H1 (cell line): ENCODE results near the gene GAB2. TPM values are rescaled to one million over a fixed set of nuclear protein-coding genes. Genes with fewer than 3 reads are reported as not detected.

Experiments used
- CTCF ChIA-PET: fragments of 300-600 bp; sonication (Branson Sonifier 250); formaldehyde crosslinking; loops from one replicate; lab custom pipeline; 2021; ENCODE audit not compliant: partially characterized antibody; lab: Charles Lee
- POLR2A ChIA-PET: fragments of 300-600 bp; sonication (Branson Sonifier 250); formaldehyde crosslinking; loops from one replicate; lab custom pipeline; 2021; ENCODE audit warnings: inconsistent platforms; ENCODE audit not compliant: partially characterized antibody; lab: Charles Lee
- DNase-seq, 2 experiments: peaks; one replicate each; pipeline versions ENCODE4 v3.0.0 to v3.0.0-alpha.2; 2010 to 2022; ENCODE audit warnings: low spot score in 2 of 2, low read depth in 1 of 2, mixed read lengths in 1 of 2
- FAIRE-seq: peaks from 2 replicates; lab custom pipeline; 2011; peaks lifted over from hg19 to GRCh38; lab: Jason Lieb, UNC
- H2AFZ ChIP-seq: 2 replicates; pipeline ENCODE4 v1.8.1; 2012; ENCODE audit warnings: low read length, inconsistent platforms
- H2AK5ac ChIP-seq: 2 replicates; pipeline ENCODE4 v1.6.1; 2013; ENCODE audit warnings: low read depth, low read length
- H2BK120ac ChIP-seq: replicated peaks from 2 replicates; pipeline ENCODE3; 2013; ENCODE audit warnings: low read depth, low read length, inconsistent platforms
- H2BK12ac ChIP-seq: 2 replicates; pipeline ENCODE4 v1.6.1; 2013; ENCODE audit warnings: low read depth, low read length
- H2BK15ac ChIP-seq: 2 replicates; pipeline ENCODE4 v1.6.1; 2013; ENCODE audit warnings: low read length
- H2BK20ac ChIP-seq: 2 replicates; pipeline ENCODE4 v1.6.1; 2013; ENCODE audit warnings: low read length
- H2BK5ac ChIP-seq: 2 replicates; pipeline ENCODE4 v1.6.1; 2013; ENCODE audit warnings: low read depth, low read length
- H3K14ac ChIP-seq: 2 replicates; pipeline ENCODE4 v1.6.1; 2013; ENCODE audit warnings: inconsistent platforms; ENCODE audit not compliant: insufficient read length
- H3K18ac ChIP-seq: 2 replicates; pipeline ENCODE4 v1.6.1; 2013; ENCODE audit warnings: low read length; ENCODE audit errors: extremely low read depth
- H3K23ac ChIP-seq: 2 replicates; pipeline ENCODE4 v1.6.1; 2013; ENCODE audit warnings: inconsistent platforms; ENCODE audit not compliant: insufficient read length
- H3K23me2 ChIP-seq: 2 replicates; pipeline ENCODE4 v1.6.1; 2013; ENCODE audit warnings: low read depth, low read length
- H3K27ac ChIP-seq: 2 replicates; pipeline ENCODE4 v1.6.1; 2011; ENCODE audit warnings: low read depth, low read length, inconsistent platforms
- H3K27me3 ChIP-seq, 4 experiments: replicated peaks in 1 of 4; 1 replicate in 1 of 4; 2 replicates in 3 of 4; pipeline versions ENCODE4 v1.6.1 to v1.8.1; 2011 to 2013; ENCODE audit warnings: low read length in 3 of 4, mild to moderate bottlenecking in 3 of 4, inconsistent platforms in 2 of 4, mixed read lengths in 2 of 4, moderate library complexity in 1 of 4; ENCODE audit not compliant: control insufficient read depth in 3 of 4, insufficient read depth in 3 of 4; ENCODE audit errors: extremely low read depth in 1 of 4
- H3K36me3 ChIP-seq, 4 experiments: 2 replicates each; pipeline versions ENCODE4 v1.6.1 to v1.8.1; 2011 to 2013; ENCODE audit warnings: mild to moderate bottlenecking in 4 of 4, low read length in 3 of 4, moderate library complexity in 2 of 4, control low read depth in 1 of 4, inconsistent platforms in 1 of 4; ENCODE audit not compliant: insufficient read depth in 4 of 4, control insufficient read depth in 2 of 4
- H3K4ac ChIP-seq: replicated peaks from 2 replicates; pipeline ENCODE3; 2013; ENCODE audit warnings: low read length, low read depth, mixed read lengths, inconsistent platforms; ENCODE audit not compliant: insufficient read length
- H3K4me1 ChIP-seq, 4 experiments: replicated peaks in 1 of 4; 1 replicate in 1 of 4; 2 replicates in 3 of 4; pipeline versions ENCODE4 v1.6.1 to v1.8.1; 2011 to 2013; ENCODE audit warnings: low read length in 3 of 4, inconsistent platforms in 2 of 4, mixed read lengths in 1 of 4; ENCODE audit not compliant: insufficient read depth in 4 of 4, control insufficient read depth in 3 of 4
- H3K4me2 ChIP-seq, 2 experiments: 2 replicates each; pipeline versions ENCODE4 v1.6.1 to v1.8.1; 2011 to 2013; ENCODE audit warnings: low read depth in 2 of 2, low read length in 2 of 2, control low read depth in 1 of 2, inconsistent platforms in 1 of 2, mild to moderate bottlenecking in 1 of 2; ENCODE audit not compliant: insufficient read depth in 1 of 2
- H3K4me3 ChIP-seq, 4 experiments: fragments of 200-600, 300-600 bp in 1 of 4; sonication (generic), shearing (Covaris generic), sonication (Bioruptor Twin) in 1 of 4; 2 replicates each; pipeline versions ENCODE4 v1.5.1 to v1.8.1; 2011 to 2016; ENCODE audit warnings: low read length in 4 of 4, low read depth in 3 of 4, control low read depth in 2 of 4, inconsistent platforms in 2 of 4, mild to moderate bottlenecking in 2 of 4, mixed read lengths in 1 of 4, moderate library complexity in 1 of 4; ENCODE audit not compliant: insufficient read depth in 2 of 4; ENCODE audit errors: extremely low read depth in 1 of 4
- H3K56ac ChIP-seq: replicated peaks from 2 replicates; pipeline ENCODE3; 2013; ENCODE audit warnings: low read depth, mild to moderate bottlenecking, mixed read lengths, low read length, inconsistent platforms; ENCODE audit not compliant: insufficient read length
- H3K79me1 ChIP-seq: 2 replicates; pipeline ENCODE4 v1.6.1; 2013; ENCODE audit warnings: low read depth, low read length, control low read depth
- H3K79me2 ChIP-seq, 2 experiments: 2 replicates each; pipeline versions ENCODE4 v1.6.1 to v1.8.1; 2012 to 2013; ENCODE audit warnings: low read length in 2 of 2, mild to moderate bottlenecking in 2 of 2, inconsistent platforms in 1 of 2; ENCODE audit not compliant: insufficient read depth in 2 of 2, control insufficient read depth in 1 of 2
- H3K9ac ChIP-seq, 4 experiments: replicated peaks in 1 of 4; 1 replicate in 1 of 4; 2 replicates in 3 of 4; pipeline versions ENCODE4 v1.6.1 to v1.8.1; 2011 to 2013; ENCODE audit warnings: low read depth in 3 of 4, low read length in 3 of 4, control low read depth in 2 of 4, mild to moderate bottlenecking in 2 of 4, moderate library complexity in 2 of 4, inconsistent platforms in 1 of 4; ENCODE audit errors: extremely low read depth in 1 of 4
- H3K9me3 ChIP-seq, 2 experiments: 2 replicates each; pipeline versions ENCODE4 v1.6.1 to v1.8.1; 2012 to 2013; ENCODE audit warnings: mild to moderate bottlenecking in 2 of 2, moderate library complexity in 2 of 2, control low read depth in 1 of 2, inconsistent platforms in 1 of 2, low read depth in 1 of 2, low read length in 1 of 2, mixed read lengths in 1 of 2; ENCODE audit not compliant: insufficient read depth in 2 of 2
- H4K20me1 ChIP-seq, 2 experiments: replicated peaks in 1 of 2; 2 replicates each; pipeline versions ENCODE3 to v1.8.1; 2011 to 2013; ENCODE audit warnings: inconsistent platforms in 2 of 2, low read length in 2 of 2, mild to moderate bottlenecking in 1 of 2; ENCODE audit not compliant: insufficient read depth in 2 of 2, control insufficient read depth in 1 of 2
- H4K5ac ChIP-seq: 2 replicates; pipeline ENCODE4 v1.6.1; 2013; ENCODE audit warnings: low read length, low read depth, mixed read lengths, inconsistent platforms; ENCODE audit not compliant: insufficient read length
- H4K8ac ChIP-seq: 2 replicates; pipeline ENCODE4 v1.8.0; 2013; ENCODE audit warnings: mild to moderate bottlenecking, moderate library complexity, low read length, inconsistent platforms; ENCODE audit not compliant: insufficient read depth; ENCODE audit errors: extremely low read depth
- H4K91ac ChIP-seq: replicated peaks from 2 replicates; pipeline ENCODE3; 2013; ENCODE audit warnings: low read length, mixed read lengths, inconsistent platforms; ENCODE audit not compliant: insufficient read length
- EP300 ChIP-seq, 2 experiments: IDR thresholded peaks; 1 replicate in 1 of 2; 2 replicates in 1 of 2; pipeline ENCODE4 v1.6.1; 2011 to 2012; ENCODE audit warnings: low read depth in 2 of 2, low read length in 2 of 2, mild to moderate bottlenecking in 2 of 2, borderline replicate concordance in 1 of 2, inconsistent platforms in 1 of 2, moderate library complexity in 1 of 2
- GABPA ChIP-seq: IDR thresholded peaks from 2 replicates; pipeline ENCODE4 v1.6.1; 2011; ENCODE audit warnings: mild to moderate bottlenecking, low read length, moderate library complexity, borderline replicate concordance; ENCODE audit not compliant: insufficient read depth
- JUND ChIP-seq: IDR thresholded peaks from 2 replicates; pipeline ENCODE4 v1.6.1; 2011; ENCODE audit warnings: mild to moderate bottlenecking, improper control_type of control experiment, low read length
- KDM1A ChIP-seq: fragments of 200-600, 300-600 bp; sonication (generic); IDR thresholded peaks from 2 replicates; pipeline ENCODE4 v1.7.1; 2016; ENCODE audit warnings: mild to moderate bottlenecking, low read length, borderline replicate concordance
- MAX ChIP-seq: IDR thresholded peaks from 2 replicates; pipeline ENCODE4 v1.6.1; 2012; ENCODE audit warnings: inconsistent platforms
- POLR2A ChIP-seq, 2 experiments: IDR thresholded peaks; 1 replicate in 1 of 2; 2 replicates in 1 of 2; pipeline ENCODE4 v1.6.1; 2011; ENCODE audit warnings: low read depth in 2 of 2, low read length in 2 of 2, mild to moderate bottlenecking in 2 of 2; ENCODE audit errors: control extremely low read depth in 1 of 2
- SIN3A ChIP-seq, 2 experiments: IDR thresholded peaks in 1 of 2; conservative IDR thresholded peaks in 1 of 2; 2 replicates each; pipeline ENCODE4 v1.6.1; 2011 to 2012; ENCODE audit warnings: low read length in 2 of 2, improper control_type of control experiment in 1 of 2, low read depth in 1 of 2, mild to moderate bottlenecking in 1 of 2
- SP1 ChIP-seq: IDR thresholded peaks from 2 replicates; pipeline ENCODE4 v1.6.1; 2011; ENCODE audit warnings: low read depth, low read length
- SP2 ChIP-seq: IDR thresholded peaks from 2 replicates; pipeline ENCODE4 v1.6.1; 2012; ENCODE audit warnings: mild to moderate bottlenecking, low read length, inconsistent platforms
- WGBS, 2 experiments: shearing (Covaris generic) in 1 of 2; methylation state at CpG; one replicate each; pipeline versions ENCODE4 v1.1.6 to v1.1.7; 2013 to 2015; ENCODE audit warnings: low lambda C conversion rate in 2 of 2, mixed read lengths in 2 of 2, inconsistent platforms in 1 of 2, low coverage in 1 of 2, missing lambda C conversion rate in 1 of 2; ENCODE audit not compliant: insufficient replicate concordance in 2 of 2, insufficient coverage in 1 of 2, insufficient read length in 1 of 2; ENCODE audit errors: extremely low coverage in 1 of 2, missing lambda C conversion rate in 1 of 2; 5-methylcytosine and 5-hydroxymethylcytosine counted together
- polyA plus RNA-seq, 7 experiments: library from polyadenylated mRNA; depleted of rRNA in 3 of 7; stranded (reverse) in 5 of 7; unstranded in 2 of 7; fragments of >200 nt in 5 of 7; fragments of 200-250 nt in 2 of 7; gene quantifications; 1 replicate in 5 of 7; 2 replicates in 1 of 7; 4 replicates in 1 of 7; pipeline versions ENCODE4 v1.2.1 to v1.2.3, GENCODE V29; 2011 to 2013; ENCODE audit warnings: missing spikeins in 2 of 7, mixed read lengths in 2 of 7
- total RNA-seq: library from RNA; stranded (reverse); fragmentation: NEBNext Ultra II Directional; extraction: Animal tissue kit (Norgen Biotek cat#: 25700); gene quantifications from 2 replicates; pipeline ENCODE4 v1.2.1, GENCODE V29; 2021
- TF ChIP-seq, protein P1 (sequence below): IDR thresholded peaks from 2 replicates; pipeline ENCODE4 v1.6.1; 2011; ENCODE audit warnings: low read length, improper control_type of control experiment
- TF ChIP-seq, protein P2 (sequence below): IDR thresholded peaks from 2 replicates; pipeline ENCODE4 v1.6.1; 2012; ENCODE audit warnings: low read length, inconsistent platforms

Gene GAB2
- total and polyA plus RNA-seq, 2 of the 8 experiments (the other 6 are each of a cell fraction or from before 2014, with no cell fraction given): 6.3 to 14.0 TPM

DNA sequence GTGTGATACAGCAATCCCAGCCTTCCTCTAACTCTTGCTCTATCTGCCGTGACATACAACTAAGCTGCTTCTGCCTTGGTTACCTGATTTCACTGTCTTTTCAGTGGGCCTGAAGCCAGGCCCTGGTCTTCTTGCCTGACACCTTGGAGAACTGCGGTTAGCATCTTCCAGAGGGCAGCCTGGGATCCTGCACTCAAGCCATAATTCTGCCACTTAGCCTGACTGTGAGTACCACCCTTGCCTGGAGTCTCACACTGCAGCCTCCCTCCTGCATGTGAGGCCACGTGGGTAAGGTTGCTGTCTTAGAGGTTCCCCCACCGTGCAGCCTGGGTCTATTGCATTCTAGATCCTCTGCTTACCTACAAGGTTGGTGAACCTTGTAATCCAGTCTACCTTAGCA, 193.1 kb downstream of the GAB2 start:
- H3K56ac ChIP-seq: no peak overlapping the region
- no peak for TF ChIP-seq KDM1A
- TF ChIP-seq SIN3A (conservative IDR thresholded peaks at IDR 0.05 in 1 of 2, IDR thresholded peaks at IDR 0.05 in 1 of 2; ENCODE audit: low read depth in 1 of 2, low read length in 2 of 2): no peak
- no peak for TF ChIP-seq POLR2A (IDR thresholded peaks at IDR 0.05; ENCODE audit: control extremely low read depth in 1 of 2, low read depth in 2 of 2, low read length in 2 of 2)
- no peak for TF ChIP-seq MAX
- TF ChIP-seq SP1: no peak
- TF ChIP-seq, protein P1, sequence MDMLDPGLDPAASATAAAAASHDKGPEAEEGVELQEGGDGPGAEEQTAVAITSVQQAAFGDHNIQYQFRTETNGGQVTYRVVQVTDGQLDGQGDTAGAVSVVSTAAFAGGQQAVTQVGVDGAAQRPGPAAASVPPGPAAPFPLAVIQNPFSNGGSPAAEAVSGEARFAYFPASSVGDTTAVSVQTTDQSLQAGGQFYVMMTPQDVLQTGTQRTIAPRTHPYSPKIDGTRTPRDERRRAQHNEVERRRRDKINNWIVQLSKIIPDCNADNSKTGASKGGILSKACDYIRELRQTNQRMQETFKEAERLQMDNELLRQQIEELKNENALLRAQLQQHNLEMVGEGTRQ: no peak
- TF ChIP-seq GABPA: no peak
- TF ChIP-seq, protein P2, sequence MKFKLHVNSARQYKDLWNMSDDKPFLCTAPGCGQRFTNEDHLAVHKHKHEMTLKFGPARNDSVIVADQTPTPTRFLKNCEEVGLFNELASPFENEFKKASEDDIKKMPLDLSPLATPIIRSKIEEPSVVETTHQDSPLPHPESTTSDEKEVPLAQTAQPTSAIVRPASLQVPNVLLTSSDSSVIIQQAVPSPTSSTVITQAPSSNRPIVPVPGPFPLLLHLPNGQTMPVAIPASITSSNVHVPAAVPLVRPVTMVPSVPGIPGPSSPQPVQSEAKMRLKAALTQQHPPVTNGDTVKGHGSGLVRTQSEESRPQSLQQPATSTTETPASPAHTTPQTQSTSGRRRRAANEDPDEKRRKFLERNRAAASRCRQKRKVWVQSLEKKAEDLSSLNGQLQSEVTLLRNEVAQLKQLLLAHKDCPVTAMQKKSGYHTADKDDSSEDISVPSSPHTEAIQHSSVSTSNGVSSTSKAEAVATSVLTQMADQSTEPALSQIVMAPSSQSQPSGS: no peak
- TF ChIP-seq JUND: no peak
- TF ChIP-seq EP300 (IDR thresholded peaks at IDR 0.05; ENCODE audit: borderline replicate concordance in 1 of 2, low read depth in 2 of 2, low read length in 2 of 2): no peak
- no peak for TF ChIP-seq SP2
- DNase-seq (no peak), FAIRE-seq (no peak)
- no peak overlapping the region for H2AK5ac ChIP-seq
- H3K4me2 ChIP-seq: no peak overlapping the region
- H3K14ac ChIP-seq: no peak overlapping the region
- H3K36me3 ChIP-seq: peaks cover 0 to 3% (median 1%) of the 10 kb centered on the region in 4 experiments; a peak in 2 of 8 replicates
- H3K79me1 ChIP-seq: no peaks in the 10 kb centered on the region
- H3K23me2 ChIP-seq: no peaks in the 10 kb centered on the region
- no peak overlapping the region for H2BK12ac ChIP-seq
- no peak overlapping the region for H2BK120ac ChIP-seq
- H3K79me2 ChIP-seq: no peaks in the 10 kb centered on the region
- no peak overlapping the region for H2AFZ ChIP-seq
- POLR2A ChIA-PET: no interaction called here
- no peak overlapping the region for H2BK15ac ChIP-seq
- no peaks in the 10 kb centered on the region for H3K4me1 ChIP-seq
- no peak overlapping the region for H3K18ac ChIP-seq
- H4K20me1 ChIP-seq: peaks cover 0 to 2% of the 10 kb centered on the region in 2 experiments
- 96% methylated on average over 4 of the region's 4 CpGs; no CpG with 5 or more reads in 1 of the 2 experiments for WGBS, 2 experiments
- H3K9me3 ChIP-seq: no peaks in the 10 kb centered on the region
- no peak overlapping the region for H3K4ac ChIP-seq
- H4K5ac ChIP-seq: no peak overlapping the region
- no peak overlapping the region for H4K91ac ChIP-seq
- no peak overlapping the region for H3K9ac ChIP-seq
- no peaks in the 10 kb centered on the region for H3K27me3 ChIP-seq
- no peak overlapping the region for H4K8ac ChIP-seq
- CTCF ChIA-PET: interaction anchor here (0.7 to 1.8 kb wide), 3 partner anchors 16 to 340 kb away, joined by 3 to 5 read pairs (median 3); no protein-coding TSS in a partner anchor
- no peak overlapping the region for H2BK20ac ChIP-seq
- no peak overlapping the region for H3K23ac ChIP-seq
- H3K27ac ChIP-seq: no peak overlapping the region
- no peak overlapping the region for H3K4me3 ChIP-seq
- H2BK5ac ChIP-seq: no peak overlapping the region
